ENCODE results near the gene EVC.

GRCh38 chr4:5696341-5696740 is 14.7 kb upstream of the EVC start:
- TF ChIP-seq ELK1 (IDR thresholded peaks at IDR 0.05; ENCODE audit: borderline replicate concordance, low read depth, low read length), result no peak
- TF ChIP-seq CTCF (conservative IDR thresholded peaks at IDR 0.05; ENCODE audit: low read depth, low read length), result no peak
- no peak for TF ChIP-seq MXI1 (IDR thresholded peaks at IDR 0.05; ENCODE audit: borderline replicate concordance, low read depth, low read length)
- no peak for TF ChIP-seq CHD1 (IDR thresholded peaks at IDR 0.05; ENCODE audit: low read depth, low read length)
- TF ChIP-seq RAD21 (IDR thresholded peaks at IDR 0.05; ENCODE audit: low read length), result no peak
- TF ChIP-seq RCOR1 (IDR thresholded peaks at IDR 0.05; ENCODE audit: insufficient replicate concordance, low read length), result no peak
- TF ChIP-seq POLR2A (IDR thresholded peaks at IDR 0.05; ENCODE audit: low read depth, low read length), result no peak
- no peak for TF ChIP-seq USF2 (IDR thresholded peaks at IDR 0.05; ENCODE audit: low read depth, low read length)
- TF ChIP-seq FOS (IDR thresholded peaks at IDR 0.05; ENCODE audit: low read depth, low read length), result no peak
- TF ChIP-seq BHLHE40 (IDR thresholded peaks at IDR 0.05; ENCODE audit: low read depth, low read length), result no peak
- no peak for TF ChIP-seq RFX5 (IDR thresholded peaks at IDR 0.05; ENCODE audit: low read depth, low read length)
- TF ChIP-seq SMC3 (IDR thresholded peaks at IDR 0.05; ENCODE audit: low read depth, low read length), result no peak
- no peak for TF ChIP-seq MAFK (IDR thresholded peaks at IDR 0.05; ENCODE audit: low read depth, low read length)
- no peak for TF ChIP-seq CEBPB (IDR thresholded peaks at IDR 0.05; ENCODE audit: low read depth, low read length)

Data from IMR-90 (cell line).